CD4-positive, alpha-beta T cell treated with Interleukin-15 for 1 hour (primary cell): ENCODE data around the gene RDH14.

ENCODE experiments used
- DNase-seq: peaks from one replicate; pipeline ENCODE4 v3.0.0-alpha.2; 2020

The RDH14 gene

GRCh38 chr2:18520451-18521425 lies 39.7 kb downstream of the RDH14 start:
- DNase-seq, result peak; percentile 53

GRCh38 chr2:18519914-18520450 lies 40.5 kb downstream of the RDH14 start:
- DNase-seq, result no peak

GRCh38 chr2:18518116-18519111 lies 42.0 kb downstream of the RDH14 start:
- DNase-seq, result no peak

GRCh38 chr2:18517386-18517785 lies 43.1 kb downstream of the RDH14 start:
- no peak for DNase-seq

- DNase-seq, result no peak
Observed at GRCh38 chr2:18516112-18516511, 44.3 kb downstream of the RDH14 start.

- DNase-seq, result no peak
Observed at GRCh38 chr2:18514526-18515461, 45.7 kb downstream of the RDH14 start.

GRCh38 chr2:18510775-18511174 lies 49.7 kb downstream of the RDH14 start:
- no peak for DNase-seq

GRCh38 chr2:18506883-18507509 lies 53.5 kb downstream of the RDH14 start:
- no peak for DNase-seq

GRCh38 chr2:18505703-18506341 lies 54.6 kb downstream of the RDH14 start:
- no peak for DNase-seq
